ENCODE measurements around the gene PKD1. TPM values are rescaled to one million over a fixed set of nuclear protein-coding genes. Genes with fewer than 3 reads are reported as not detected.

Gene PKD1
- total and polyA plus RNA-seq, 2 of the 13 experiments (the other 11 are each of a cell fraction or from before 2014, with no cell fraction given) = 22.1 to 23.0 TPM

DNA sequence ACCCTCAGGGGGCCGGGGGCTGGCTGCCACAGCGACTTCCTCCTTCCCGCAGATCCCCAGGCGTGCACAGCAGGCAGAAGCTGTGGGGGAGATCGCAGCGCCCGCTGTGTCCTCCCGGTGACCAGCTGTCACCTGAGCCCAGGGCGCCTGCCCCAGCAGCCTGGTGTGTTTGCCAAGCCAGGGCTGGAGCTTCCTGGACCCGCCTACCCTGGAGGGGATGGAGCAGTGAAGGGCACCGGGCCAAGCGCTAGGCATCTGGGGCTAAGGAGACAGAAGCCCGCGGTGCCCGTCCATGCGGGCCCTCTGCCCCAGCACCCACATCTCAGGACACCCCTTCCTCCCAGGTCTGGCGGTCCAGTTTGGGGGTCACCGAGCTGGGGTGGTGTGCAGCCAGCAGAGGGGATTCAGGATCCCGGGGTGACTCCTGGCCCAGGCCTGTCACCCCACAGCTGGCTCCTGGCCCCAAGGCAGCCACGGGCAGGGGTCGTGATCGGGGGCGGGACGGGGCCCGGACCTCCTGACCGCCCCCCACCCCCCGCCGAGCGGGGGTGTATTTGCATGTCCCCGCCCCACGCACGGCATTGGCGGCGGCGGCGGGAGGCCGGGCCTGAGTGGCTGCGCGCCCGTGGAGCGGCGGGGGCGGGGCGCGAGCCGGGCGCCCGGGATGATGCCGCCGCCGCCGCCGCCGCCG, 12.4 kb upstream of the PKD1 start, which contains the start of gene RAB26 (continued):
- no peak for TF ChIP-seq FOXJ3 (CRISPR knock-in tag; IDR thresholded peaks at IDR 0.05; ENCODE audit: borderline replicate concordance)
- no peak for TF ChIP-seq DPF2 (CRISPR knock-in tag; IDR thresholded peaks at IDR 0.05; ENCODE audit: borderline replicate concordance, low read depth)
- no peak for TF ChIP-seq ZFP36 (IDR thresholded peaks at IDR 0.05; ENCODE audit: borderline replicate concordance, low read depth, low read length, partially characterized antibody)
- TF ChIP-seq NONO (IDR thresholded peaks at IDR 0.05) = no peak
- TF ChIP-seq NONO (CRISPR knock-in tag; conservative IDR thresholded peaks at IDR 0.05) = no peak
- TF ChIP-seq ARID3A (IDR thresholded peaks at IDR 0.05; ENCODE audit: low read depth, low read length) = no peak
- no peak for TF ChIP-seq MLXIP (CRISPR knock-in tag; IDR thresholded peaks at IDR 0.05; ENCODE audit: borderline replicate concordance)
- TF ChIP-seq BCL6 (CRISPR knock-in tag; IDR thresholded peaks at IDR 0.05) = peak; percentile 34; the same call in 1 of the 2 replicates
- no peak for TF ChIP-seq NFE2L2 (IDR thresholded peaks at IDR 0.05; ENCODE audit: low read length)
- no peak for TF ChIP-seq MTERF4 (CRISPR knock-in tag; IDR thresholded peaks at IDR 0.05)
- no peak for TF ChIP-seq CREB1 (IDR thresholded peaks at IDR 0.05)
- TF ChIP-seq CREB1 (CRISPR knock-in tag; IDR thresholded peaks at IDR 0.05) = no peak
- TF ChIP-seq ZNF574 (CRISPR knock-in tag; IDR thresholded peaks at IDR 0.05) = peak; percentile 44; the same call in 1 of the 2 replicates
- no peak for TF ChIP-seq ZZZ3 (CRISPR knock-in tag; IDR thresholded peaks at IDR 0.05; ENCODE audit: borderline replicate concordance)
- 0 out of 2 replicates have a peak, but pooled peaks have one; percentile 26 for TF ChIP-seq ISL2 (CRISPR knock-in tag; IDR thresholded peaks at IDR 0.05)
- no peak for TF ChIP-seq ZSCAN21 (CRISPR knock-in tag; IDR thresholded peaks at IDR 0.05; ENCODE audit: borderline replicate concordance)
- no peak for TF ChIP-seq RFX1 (IDR thresholded peaks at IDR 0.05)
- TF ChIP-seq ZNF83 (CRISPR knock-in tag; IDR thresholded peaks at IDR 0.05; ENCODE audit: borderline replicate concordance) = no peak
- no peak for TF ChIP-seq GATA4 (IDR thresholded peaks at IDR 0.05; ENCODE audit: borderline replicate concordance, low read depth)
- TF ChIP-seq PHF21A (CRISPR knock-in tag; IDR thresholded peaks at IDR 0.05) = peak; percentile 56
- TF ChIP-seq SP1 (IDR thresholded peaks at IDR 0.05) = no peak
- TF ChIP-seq SP1 (CRISPR knock-in tag; IDR thresholded peaks at IDR 0.05) = 0 out of 2 replicates have a peak, but pooled peaks have one; percentile 23
- no peak for TF ChIP-seq MEIS1 (CRISPR knock-in tag; IDR thresholded peaks at IDR 0.05; ENCODE audit: borderline replicate concordance)
